Prostate gland (tissue), 2 donors: ENCODE results near the gene FANCD2. TPM values are rescaled to one million over a fixed set of nuclear protein-coding genes. Genes with fewer than 3 reads are reported as not detected.
"Not testable (repeated sequence)": the region's sequence is repeated elsewhere in the genome, so short reads cannot be mapped to it uniquely, and the experiment has no call there.

Experiments
- DNase-seq: peaks from one replicate; pipeline ENCODE4 v3.0.0-alpha.2; 2019; ENCODE audit warnings: low spot score
- H3K27ac ChIP-seq, 2 donors: fragments of 200-600 bp; sonication (generic); 2 replicates each; pipeline ENCODE4 v1.5.1; 2017 to 2019
- H3K27me3 ChIP-seq: fragments of 200-600 bp; sonication (generic); replicated peaks from 2 replicates; pipeline ENCODE4 v1.5.1; 2019; ENCODE audit not compliant: insufficient read depth
- H3K36me3 ChIP-seq, 2 donors: fragments of 200-600 bp; sonication (generic); 1 replicate in 1 of 2; 2 replicates in 1 of 2; pipeline versions ENCODE4 v1.5.1 to v1.8.1; 2017 to 2019
- H3K4me1 ChIP-seq: fragments of 200-600 bp; sonication (generic); replicated peaks from 2 replicates; pipeline ENCODE4 v1.5.1; 2019
- H3K4me3 ChIP-seq, 2 donors: fragments of 200-600 bp; sonication (generic); 2 replicates each; pipeline ENCODE4 v1.5.1; 2017 to 2019
- H3K9me3 ChIP-seq: fragments of 200-600 bp; sonication (generic); 2 replicates; pipeline ENCODE4 v1.5.1; 2017
- POLR2A ChIP-seq: fragments of 450-650 bp; IDR thresholded peaks from one replicate; pipeline ENCODE4 v1.6.1; 2016; ENCODE audit warnings: antibody characterized with exemption, mild to moderate bottlenecking
- POLR2AphosphoS5 ChIP-seq: sonication (generic); formaldehyde crosslinking; IDR thresholded peaks from one replicate; pipeline ENCODE4 v1.6.1; 2017; ENCODE audit warnings: antibody characterized with exemption
- WGBS: methylation state at CpG from one replicate; pipeline ENCODE4 v1.1.5; 2018; 5-methylcytosine and 5-hydroxymethylcytosine counted together
- intact Hi-C: fragments of 100-400 bp; cut with DNase I; formaldehyde crosslinking; loops from one replicate; pipeline ENCODE4 v1.14.2; 2022
- total RNA-seq, 2 donors: library from RNA; depleted of rRNA; stranded (reverse); fragments of >200 nt; gene quantifications; one replicate each; pipeline ENCODE4 v1.1.0, GENCODE V29; 2016
- TF ChIP-seq, protein P1 (sequence below), 4 experiments: fragments of 200-600 bp in 2 of 4; fragments of 450-650 bp in 2 of 4; sonication (generic) in 2 of 4; IDR thresholded peaks; 1 replicate in 3 of 4; 2 replicates in 1 of 4; pipeline ENCODE4 v1.5.1; 2016 to 2019; ENCODE audit warnings: antibody characterized with exemption in 4 of 4, mild to moderate bottlenecking in 2 of 4, moderate library complexity in 2 of 4

The FANCD2 gene
- total RNA-seq, 2 donors from 2014 or later = 7.6 to 13.2 TPM

DNA sequence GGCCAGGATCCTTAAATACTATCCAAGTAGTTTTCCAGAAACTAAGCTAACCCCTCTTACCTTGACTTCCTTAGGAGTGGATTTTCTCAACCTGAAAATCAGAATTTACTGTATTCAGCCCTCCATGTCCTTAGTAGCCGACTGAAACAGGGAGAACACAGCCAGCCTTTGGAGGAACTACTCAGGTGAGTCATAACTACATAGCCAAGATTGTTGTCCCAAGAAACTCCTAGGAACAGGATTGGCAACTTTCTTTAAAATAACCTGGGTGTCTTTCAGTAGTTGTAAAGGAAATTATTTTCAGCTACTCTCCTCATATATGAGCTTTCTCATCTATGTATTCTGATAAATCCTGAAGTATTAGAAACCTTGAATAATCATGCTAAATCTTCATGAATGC lies 59.5 kb downstream of the FANCD2 start:
- Histone ChIP-seq H3K27me3 (no peaks in the 10 kb centered on the region), H3K36me3 (no peaks in the 10 kb centered on the region), H3K9me3 (no peaks in the 10 kb centered on the region), H3K27ac (peak overlapping the region in 1 of 2 donors; percentile 10), H3K4me1 (no peaks in the 10 kb centered on the region), H3K4me3 (no peak overlapping the region)
- peak; percentile 11 for DNase-seq
- WGBS = 50% methylated on average over 1 of the region's 1 CpG
- TF ChIP-seq POLR2A (no peak), POLR2AphosphoS5 (peak; percentile 58)
- TF ChIP-seq, protein P1, sequence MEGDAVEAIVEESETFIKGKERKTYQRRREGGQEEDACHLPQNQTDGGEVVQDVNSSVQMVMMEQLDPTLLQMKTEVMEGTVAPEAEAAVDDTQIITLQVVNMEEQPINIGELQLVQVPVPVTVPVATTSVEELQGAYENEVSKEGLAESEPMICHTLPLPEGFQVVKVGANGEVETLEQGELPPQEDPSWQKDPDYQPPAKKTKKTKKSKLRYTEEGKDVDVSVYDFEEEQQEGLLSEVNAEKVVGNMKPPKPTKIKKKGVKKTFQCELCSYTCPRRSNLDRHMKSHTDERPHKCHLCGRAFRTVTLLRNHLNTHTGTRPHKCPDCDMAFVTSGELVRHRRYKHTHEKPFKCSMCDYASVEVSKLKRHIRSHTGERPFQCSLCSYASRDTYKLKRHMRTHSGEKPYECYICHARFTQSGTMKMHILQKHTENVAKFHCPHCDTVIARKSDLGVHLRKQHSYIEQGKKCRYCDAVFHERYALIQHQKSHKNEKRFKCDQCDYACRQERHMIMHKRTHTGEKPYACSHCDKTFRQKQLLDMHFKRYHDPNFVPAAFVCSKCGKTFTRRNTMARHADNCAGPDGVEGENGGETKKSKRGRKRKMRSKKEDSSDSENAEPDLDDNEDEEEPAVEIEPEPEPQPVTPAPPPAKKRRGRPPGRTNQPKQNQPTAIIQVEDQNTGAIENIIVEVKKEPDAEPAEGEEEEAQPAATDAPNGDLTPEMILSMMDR (IDR thresholded peaks at IDR 0.05) = no peak
- intact Hi-C loops = no loop called here

DNA sequence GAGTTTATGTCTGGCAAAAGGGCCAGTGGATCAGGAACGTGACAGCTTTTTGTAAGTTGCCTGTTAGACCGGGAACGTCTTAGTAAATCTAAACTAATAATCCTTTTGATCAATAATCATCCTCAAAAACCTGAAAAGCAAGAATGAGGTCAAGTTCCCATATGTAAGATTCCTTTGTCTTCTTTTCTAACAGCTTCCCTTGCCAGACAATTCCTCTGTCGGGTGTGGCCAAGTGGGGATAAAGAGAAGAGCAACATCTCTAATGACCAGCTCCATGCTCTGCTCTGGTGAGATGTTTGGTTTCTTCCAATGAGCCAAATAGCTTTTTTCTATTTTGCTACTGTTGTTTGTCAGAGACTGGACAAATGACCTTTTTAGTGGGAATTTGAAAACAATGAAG lies 62.0 kb downstream of the FANCD2 start:
- intact Hi-C loops = no loop called here
- TF ChIP-seq POLR2A = no peak
- TF ChIP-seq, protein P1 (IDR thresholded peaks at IDR 0.05) = no peak
- no peak overlapping the region for H3K4me3 ChIP-seq

DNA sequence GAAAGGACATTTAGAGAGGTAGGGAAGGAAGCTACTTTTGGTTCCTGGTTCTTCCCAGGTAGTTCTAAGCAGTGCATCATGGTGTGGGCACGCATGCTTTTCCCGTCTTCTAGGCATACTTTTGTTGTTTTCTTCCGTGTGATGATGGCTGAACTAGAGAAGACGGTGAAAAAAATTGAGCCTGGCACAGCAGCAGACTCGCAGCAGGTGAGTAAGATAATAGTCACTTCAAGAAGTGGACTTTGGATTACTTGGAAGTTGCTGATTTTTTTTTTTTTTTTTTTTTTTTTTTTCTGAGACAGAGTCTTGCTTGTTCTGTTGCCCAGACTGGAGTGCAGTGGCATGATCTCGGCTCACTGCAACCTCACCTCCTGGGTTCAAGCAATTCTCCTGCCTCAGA lies 63.9 kb downstream of the FANCD2 start:
- Histone ChIP-seq H3K4me3 (no peak overlapping the region), H3K4me1 (no peaks in the 10 kb centered on the region), H3K27ac (no peak overlapping the region), H3K27me3 (no peaks in the 10 kb centered on the region), H3K9me3 (no peaks in the 10 kb centered on the region), H3K36me3 (no peaks in the 10 kb centered on the region)
- no peak for DNase-seq
- TF ChIP-seq, protein P1 (IDR thresholded peaks at IDR 0.05) = no peak
- TF ChIP-seq POLR2AphosphoS5 (no peak), POLR2A (no peak)
- 97% methylated on average over 6 of the region's 6 CpGs for WGBS
- intact Hi-C loops = no loop called here

More for the DNA sequence above, 62.0 kb downstream of the FANCD2 start:
- no peak overlapping the region for H3K27ac ChIP-seq
- H3K9me3 ChIP-seq = no peaks in the 10 kb centered on the region
- no peaks in the 10 kb centered on the region for H3K4me1 ChIP-seq
- 74% methylated on average over 4 of the region's 4 CpGs for WGBS
- H3K36me3 ChIP-seq = no peaks in the 10 kb centered on the region
- no peak for DNase-seq
- no peaks in the 10 kb centered on the region for H3K27me3 ChIP-seq

DNA sequence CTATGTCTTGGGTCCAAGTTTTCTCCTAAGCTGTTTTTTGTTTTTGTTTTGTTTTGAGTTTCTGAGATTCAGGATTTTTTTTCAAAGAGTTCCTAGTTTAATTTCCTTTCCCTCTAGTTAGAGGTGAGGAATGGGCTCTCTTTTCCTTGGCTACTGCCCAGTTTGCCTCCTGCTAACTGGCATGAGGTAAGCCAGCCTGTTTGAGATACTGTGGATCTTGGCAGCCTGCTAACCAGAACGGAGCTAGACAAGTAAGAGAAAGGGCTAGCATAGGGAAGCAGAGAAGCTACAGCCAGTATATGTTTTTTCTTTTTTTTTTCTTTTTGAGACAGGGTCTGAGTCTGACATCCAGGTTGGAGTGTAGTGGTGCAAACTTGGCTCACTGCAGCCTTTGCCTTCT lies 64.5 kb downstream of the FANCD2 start:
- intact Hi-C loops, H3K4me1 ChIP-seq: not testable (repeated sequence)

DNA sequence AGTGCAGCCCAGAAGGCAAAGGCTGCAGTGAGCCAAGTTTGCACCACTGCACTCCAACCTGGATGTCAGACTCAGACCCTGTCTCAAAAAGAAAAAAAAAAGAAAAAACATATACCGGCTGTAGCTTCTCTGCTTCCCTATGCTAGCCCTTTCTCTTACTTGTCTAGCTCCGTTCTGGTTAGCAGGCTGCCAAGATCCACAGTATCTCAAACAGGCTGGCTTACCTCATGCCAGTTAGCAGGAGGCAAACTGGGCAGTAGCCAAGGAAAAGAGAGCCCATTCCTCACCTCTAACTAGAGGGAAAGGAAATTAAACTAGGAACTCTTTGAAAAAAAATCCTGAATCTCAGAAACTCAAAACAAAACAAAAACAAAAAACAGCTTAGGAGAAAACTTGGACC lies 65.2 kb downstream of the FANCD2 start:
- H3K27me3 ChIP-seq, H3K9me3 ChIP-seq, H3K4me3 ChIP-seq, H3K27ac ChIP-seq, H3K4me1 ChIP-seq, H3K36me3 ChIP-seq, intact Hi-C loops, DNase-seq: not testable (repeated sequence)
- 57% methylated on average over 2 of the region's 2 CpGs for WGBS

More for the DNA sequence above, 64.5 kb downstream of the FANCD2 start:
- not testable (repeated sequence) for H3K9me3 ChIP-seq, H3K27ac ChIP-seq, DNase-seq, H3K4me3 ChIP-seq, H3K36me3 ChIP-seq, H3K27me3 ChIP-seq
- whole genome bisulfite sequencing = no CpG with 5 or more reads among the region's 1 CpG

DNA sequence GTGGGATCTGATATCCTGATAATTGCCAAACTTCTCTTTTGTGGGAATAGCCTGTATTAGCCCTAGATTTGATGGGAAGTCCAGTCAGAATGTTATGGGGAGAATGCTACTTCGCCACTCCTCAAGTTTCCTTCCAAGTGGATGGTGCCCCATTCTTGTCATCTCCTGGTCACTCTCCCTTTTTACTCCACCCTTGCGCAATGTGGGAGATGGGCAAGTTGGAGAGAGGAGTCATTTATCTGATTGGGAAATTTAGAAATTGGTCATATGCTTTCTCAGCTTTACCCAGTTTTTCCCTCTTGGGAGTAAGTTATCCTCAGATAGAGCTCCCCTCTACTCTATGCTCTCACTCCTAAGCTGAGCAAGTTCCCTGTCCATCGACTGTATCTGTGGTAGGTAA lies 67.4 kb downstream of the FANCD2 start:
- 95% methylated on average over 3 of the region's 3 CpGs for WGBS
- intact Hi-C loops = no loop called here
- no peak for DNase-seq
- TF ChIP-seq POLR2A (no peak), POLR2AphosphoS5 (no peak)
- TF ChIP-seq, protein P1 (IDR thresholded peaks at IDR 0.05) = no peak
- H3K4me3 ChIP-seq = no peak overlapping the region
- no peaks in the 10 kb centered on the region for H3K27me3 ChIP-seq
- H3K36me3 ChIP-seq = no peaks in the 10 kb centered on the region
- no peaks in the 10 kb centered on the region for H3K4me1 ChIP-seq
- H3K9me3 ChIP-seq = no peaks in the 10 kb centered on the region
- no peak overlapping the region for H3K27ac ChIP-seq
